Measurements from ENCODE around the gene OSBPL1A.

The OSBPL1A gene

DNA sequence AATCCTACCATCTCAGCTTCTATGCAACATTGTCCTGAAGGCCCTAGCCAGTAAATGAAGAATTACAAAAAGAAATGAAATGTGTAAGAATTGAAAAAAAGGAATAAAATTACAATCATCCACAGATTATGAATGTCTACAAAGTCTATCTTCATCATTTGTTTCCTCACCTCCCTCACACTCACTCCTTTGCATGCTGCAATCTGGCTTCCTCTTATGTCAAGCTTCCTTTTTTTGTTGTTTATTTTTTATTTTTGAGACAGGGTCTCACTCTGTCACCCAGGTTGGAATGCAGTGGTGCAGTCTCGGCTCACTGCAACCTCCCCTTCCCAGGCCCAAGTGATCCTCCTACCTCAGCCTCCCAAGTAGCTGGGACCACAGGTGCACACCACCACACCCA is 129.7 kb downstream of the OSBPL1A start:
- DNase-seq (ENCODE audit: low read depth in 2 of 2), result no peak

DNA sequence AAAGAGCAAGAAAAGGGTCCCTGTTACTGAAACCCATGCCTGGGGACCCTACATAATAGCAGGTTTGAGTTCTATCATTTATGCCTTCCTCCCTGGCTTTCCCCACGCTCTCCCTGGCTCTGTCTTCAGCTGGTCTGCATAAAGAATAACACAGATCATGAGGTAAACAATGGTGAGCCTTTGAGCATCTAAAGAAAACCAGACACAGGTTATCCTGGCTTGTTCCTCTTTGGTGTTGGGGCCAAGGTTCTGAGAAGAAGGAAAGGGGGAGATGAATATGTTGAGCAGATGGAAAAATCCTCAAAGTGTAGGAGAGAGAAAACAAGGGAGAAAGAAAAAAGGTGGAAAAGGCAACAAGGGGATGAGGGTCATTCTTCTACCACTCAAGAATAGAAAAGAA is 131.5 kb downstream of the OSBPL1A start:
- DNase-seq (ENCODE audit: low read depth in 2 of 2), result no peak

GRCh38 chr18:24265502-24266064 is 132.0 kb downstream of the OSBPL1A start:
- no peak for DNase-seq (ENCODE audit: low read depth in 2 of 2)

GRCh38 chr18:24263050-24263449 is 134.6 kb downstream of the OSBPL1A start:
- DNase-seq (ENCODE audit: low read depth in 2 of 2), result no peak

GRCh38 chr18:24262087-24262486 is 135.5 kb downstream of the OSBPL1A start:
- no peak for DNase-seq (ENCODE audit: low read depth in 2 of 2)

GRCh38 chr18:24259869-24260641 is 137.6 kb downstream of the OSBPL1A start:
- DNase-seq (ENCODE audit: low read depth in 2 of 2), result no peak

DNA sequence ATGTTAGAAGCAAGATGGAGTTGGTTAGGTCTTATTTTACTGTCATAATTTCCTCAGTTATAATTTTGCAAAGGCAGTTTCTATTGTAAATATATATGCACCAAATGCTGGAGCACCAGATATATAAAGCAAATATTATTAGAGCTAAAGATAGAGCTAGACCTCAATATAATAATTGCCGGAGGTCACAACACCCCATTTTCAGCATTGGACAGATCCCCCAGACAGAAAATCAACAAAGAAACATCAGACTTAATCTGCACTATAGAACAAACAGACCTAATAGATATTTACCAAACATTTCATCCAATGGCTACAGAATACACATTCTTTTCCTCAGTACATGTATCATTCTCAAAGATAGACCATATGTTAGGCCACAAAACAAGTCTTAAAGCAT is 143.6 kb downstream of the OSBPL1A start:
- DNase-seq (ENCODE audit: low read depth in 2 of 2), result no peak

- DNase-seq (ENCODE audit: low read depth in 2 of 2), result no peak
Measured at GRCh38 chr18:24249716-24250115, 147.9 kb downstream of the OSBPL1A start.

- DNase-seq (ENCODE audit: low read depth in 2 of 2), result no peak
Measured at GRCh38 chr18:24248359-24248758, 149.3 kb downstream of the OSBPL1A start.

- DNase-seq (ENCODE audit: low read depth in 2 of 2), result no peak
Measured at GRCh38 chr18:24246143-24246542, 151.5 kb downstream of the OSBPL1A start.

DNA sequence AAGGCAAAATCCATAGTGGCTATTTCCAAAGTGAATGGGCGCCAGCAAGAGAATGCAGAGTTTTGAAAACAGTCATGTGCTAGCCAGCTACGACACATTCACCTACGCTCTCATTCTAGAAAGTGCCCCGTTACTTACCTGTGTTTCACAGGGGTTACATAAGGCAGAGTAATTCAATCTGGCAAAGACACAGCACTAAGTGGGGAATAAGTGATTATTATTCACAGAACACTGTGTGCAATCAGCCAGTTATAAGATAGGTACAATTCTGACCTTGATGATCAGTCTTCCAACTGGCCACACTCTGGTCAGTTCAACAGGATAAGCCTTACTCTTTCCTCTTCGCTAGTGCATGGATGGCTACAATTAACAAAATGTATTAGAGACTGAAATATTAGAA is 152.9 kb downstream of the OSBPL1A start:
- DNase-seq (ENCODE audit: low read depth in 2 of 2), result no peak

DNA sequence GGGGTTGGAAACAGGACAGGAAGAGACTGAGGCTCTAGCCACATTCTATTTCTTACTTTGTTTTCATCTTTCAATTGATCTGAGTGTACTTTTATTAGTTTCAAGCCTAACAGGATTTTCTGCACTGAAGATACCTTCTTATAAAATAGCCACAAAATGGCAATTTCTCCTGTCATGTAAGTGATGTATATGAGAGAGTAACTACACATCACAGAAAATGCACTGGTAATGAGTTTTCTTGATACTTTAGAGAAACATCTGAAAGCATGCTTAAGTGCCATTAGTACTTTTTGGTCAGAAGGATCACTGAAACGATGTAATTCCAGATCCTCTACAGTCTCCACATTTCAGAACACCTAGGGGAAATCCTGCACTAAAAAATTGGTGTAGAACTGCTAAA is 153.9 kb downstream of the OSBPL1A start:
- no peak for DNase-seq (ENCODE audit: low read depth in 2 of 2)

DNA sequence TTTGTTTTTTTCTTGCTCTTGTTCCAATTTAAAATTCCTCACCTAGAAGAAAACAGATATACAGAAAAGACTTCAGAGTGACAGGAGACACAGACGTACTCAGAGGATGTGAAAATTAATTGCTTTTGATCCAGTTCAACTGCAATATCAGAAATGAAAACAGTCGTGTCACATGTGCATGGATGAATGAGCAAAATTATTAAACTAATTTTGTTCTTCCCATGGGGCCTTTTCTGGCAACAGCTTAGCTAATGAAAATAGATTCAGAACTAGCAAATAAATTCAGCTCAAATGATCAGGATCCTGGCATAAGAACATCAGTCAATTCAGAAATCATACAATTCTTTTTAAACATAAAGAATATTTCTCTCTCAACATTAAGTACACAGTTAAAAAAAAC is 158.3 kb downstream of the OSBPL1A start:
- DNase-seq (ENCODE audit: low read depth in 2 of 2), result no peak

- no peak for DNase-seq (ENCODE audit: low read depth in 2 of 2)
Measured at GRCh38 chr18:24238387-24238786, 159.2 kb downstream of the OSBPL1A start.

GRCh38 chr18:24234850-24235418 is 162.7 kb downstream of the OSBPL1A start:
- no peak for DNase-seq (ENCODE audit: low read depth in 2 of 2)

GRCh38 chr18:24234330-24234729 is 163.3 kb downstream of the OSBPL1A start:
- no peak for DNase-seq (ENCODE audit: low read depth in 2 of 2)

GRCh38 chr18:24232800-24233199 is 164.8 kb downstream of the OSBPL1A start:
- no peak for DNase-seq (ENCODE audit: low read depth in 2 of 2)

- no peak for DNase-seq (ENCODE audit: low read depth in 2 of 2)
Measured at GRCh38 chr18:24231773-24232735, 165.6 kb downstream of the OSBPL1A start.

GRCh38 chr18:24230766-24231165 is 166.9 kb downstream of the OSBPL1A start:
- no peak for DNase-seq (ENCODE audit: low read depth in 2 of 2)

DNA sequence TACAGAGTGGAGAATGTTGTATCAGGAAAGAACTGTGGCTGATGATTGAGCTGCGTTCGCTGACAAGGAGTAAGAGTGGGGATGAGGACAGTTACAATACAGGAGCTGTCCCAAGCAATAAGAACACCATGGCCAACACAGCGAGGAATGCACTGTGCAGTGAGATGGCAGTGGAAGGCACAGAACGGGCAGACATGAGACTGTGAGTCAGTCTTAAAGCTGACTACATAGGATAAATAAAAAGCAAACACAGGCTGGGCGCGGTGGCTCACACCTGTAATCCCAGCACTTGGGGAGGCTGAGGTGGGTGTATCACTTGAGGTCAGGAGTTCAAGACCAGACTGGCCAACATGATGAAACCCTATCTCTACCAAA is 169.0 kb downstream of the OSBPL1A start:
- DNase-seq (ENCODE audit: low read depth in 2 of 2), result no peak

DNA sequence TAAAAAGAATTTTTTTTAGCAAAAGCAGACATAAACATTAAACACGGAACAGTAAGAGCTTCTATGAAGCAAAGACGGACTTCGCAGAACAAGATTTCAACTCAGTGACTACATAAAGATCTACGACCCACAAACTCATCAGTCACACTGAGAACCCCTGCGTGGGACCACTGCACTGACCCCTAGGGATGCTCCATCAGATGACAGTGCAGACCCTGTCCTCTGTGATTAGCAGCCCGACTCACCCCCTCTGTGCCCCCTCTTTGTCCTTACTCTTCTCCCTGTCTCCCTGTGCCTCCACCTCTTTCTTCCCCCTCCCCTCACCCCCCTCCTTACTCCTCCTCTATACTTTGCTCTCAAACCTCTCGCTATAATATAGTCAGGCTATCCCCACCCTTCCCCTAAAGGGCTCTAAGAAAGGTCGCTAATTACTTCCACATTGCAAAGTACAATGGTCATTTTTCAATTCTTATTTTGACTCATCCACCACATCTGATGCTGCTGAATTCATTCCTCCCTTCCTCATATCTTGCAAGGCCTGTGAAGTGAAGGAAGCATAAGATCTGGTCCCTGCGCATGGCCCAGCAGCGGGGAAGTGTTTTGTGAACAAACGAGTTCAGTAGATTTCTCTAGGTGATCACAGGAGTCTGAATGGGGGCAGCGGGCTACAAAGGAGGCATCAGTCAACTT is 169.5 kb downstream of the OSBPL1A start:
- no peak for DNase-seq (ENCODE audit: low read depth in 2 of 2)

GRCh38 chr18:24220318-24220688 is 177.3 kb downstream of the OSBPL1A start:
- DNase-seq (ENCODE audit: low read depth in 2 of 2), result no peak

All from stimulated activated CD4-positive, alpha-beta T cell treated with anti-CD3 and anti-CD28 coated beads, Interleukin-12 subunit alpha, Interleukin-12 subunit beta, amount 100 ng/mL, for 24 hours (primary cell).